ENCODE data around the gene COX6B2.

Gene COX6B2

GRCh38 chr19:55384131-55384919 is 29.8 kb upstream of the COX6B2 start, which contains the start of gene TMEM238:
Gene TMEM238, minus strand, starts transcription at chr19:55384292. Its CDS starts 33 bp downstream, at chr19:55384259.
- Histone ChIP-seq H3K4me3 (peak within 1 kb of the TSS; percentile 91), H3K27ac (peak within 1 kb of the TSS; percentile 94), H3K9ac (ENCODE audit: insufficient read length) (peak within 1 kb of the TSS; percentile 91), H3K9me3 (ENCODE audit: low read depth, low read length) (no peaks in the 10 kb centered on the region), H3K36me3 (ENCODE audit: insufficient read depth, low read length) (peaks cover 30% of the 10 kb centered on the region)
- no peak for DNase-seq (ENCODE audit: low read depth, low spot score)
- TF ChIP-seq EZH2 (IDR thresholded peaks at IDR 0.05) (no peak), POLR2AphosphoS5 (IDR thresholded peaks at IDR 0.05; ENCODE audit: borderline replicate concordance, low read depth, low read length) (no peak), FOXP2 (optimal IDR thresholded peaks at IDR 0.05; ENCODE audit: control extremely low read depth, extremely low read length, insufficient read depth) (no peak)

- H3K27ac ChIP-seq: no peak overlapping the region
These were observed 29.0 kb upstream of the COX6B2 start for GRCh38 chr19:55383279-55384130.

GRCh38 chr19:55382522-55383054 is 28.1 kb upstream of the COX6B2 start:
- Histone ChIP-seq H3K4me3 (no peak overlapping the region), H3K27ac (no peak overlapping the region), H3K36me3 (ENCODE audit: insufficient read depth, low read length) (peaks cover 13% of the 10 kb centered on the region), H3K9ac (ENCODE audit: insufficient read length) (no peak overlapping the region), H3K9me3 (ENCODE audit: low read depth, low read length) (no peaks in the 10 kb centered on the region)
- no peak for DNase-seq (ENCODE audit: low read depth, low spot score)
- TF ChIP-seq EZH2 (IDR thresholded peaks at IDR 0.05): no peak
- TF ChIP-seq POLR2AphosphoS5 (IDR thresholded peaks at IDR 0.05; ENCODE audit: borderline replicate concordance, low read depth, low read length): no peak
- TF ChIP-seq FOXP2 (optimal IDR thresholded peaks at IDR 0.05; ENCODE audit: control extremely low read depth, extremely low read length, insufficient read depth): no peak

More at GRCh38 chr19:55383279-55384130, 29.0 kb upstream of the COX6B2 start:
- Histone ChIP-seq H3K9ac (ENCODE audit: insufficient read length) (no peak overlapping the region), H3K4me3 (no peak overlapping the region), H3K36me3 (ENCODE audit: insufficient read depth, low read length) (peaks cover 22% of the 10 kb centered on the region), H3K9me3 (ENCODE audit: low read depth, low read length) (no peaks in the 10 kb centered on the region)
- TF ChIP-seq FOXP2 (optimal IDR thresholded peaks at IDR 0.05; ENCODE audit: control extremely low read depth, extremely low read length, insufficient read depth): no peak
- TF ChIP-seq POLR2AphosphoS5 (IDR thresholded peaks at IDR 0.05; ENCODE audit: borderline replicate concordance, low read depth, low read length): no peak
- no peak for TF ChIP-seq EZH2 (IDR thresholded peaks at IDR 0.05)
- no peak for DNase-seq (ENCODE audit: low read depth, low spot score)

- Histone ChIP-seq H3K9ac (ENCODE audit: insufficient read length) (no peak overlapping the region), H3K4me3 (no peak overlapping the region), H3K9me3 (ENCODE audit: low read depth, low read length) (no peaks in the 10 kb centered on the region), H3K36me3 (ENCODE audit: insufficient read depth, low read length) (peaks cover 7% of the 10 kb centered on the region), H3K27ac (no peak overlapping the region)
- no peak for TF ChIP-seq FOXP2 (optimal IDR thresholded peaks at IDR 0.05; ENCODE audit: control extremely low read depth, extremely low read length, insufficient read depth)
- TF ChIP-seq POLR2AphosphoS5 (IDR thresholded peaks at IDR 0.05; ENCODE audit: borderline replicate concordance, low read depth, low read length): no peak
- TF ChIP-seq EZH2 (IDR thresholded peaks at IDR 0.05): no peak
- DNase-seq (ENCODE audit: low read depth, low spot score): no peak
These were observed 27.5 kb upstream of the COX6B2 start for GRCh38 chr19:55382013-55382412.

GRCh38 chr19:55379174-55379573 is 24.7 kb upstream of the COX6B2 start:
- no peak for TF ChIP-seq POLR2AphosphoS5 (IDR thresholded peaks at IDR 0.05; ENCODE audit: borderline replicate concordance, low read depth, low read length)
- no peak for TF ChIP-seq FOXP2 (optimal IDR thresholded peaks at IDR 0.05; ENCODE audit: control extremely low read depth, extremely low read length, insufficient read depth)
- TF ChIP-seq EZH2 (IDR thresholded peaks at IDR 0.05): no peak
- no peaks in the 10 kb centered on the region for H3K36me3 ChIP-seq (ENCODE audit: insufficient read depth, low read length)
- no peak overlapping the region for H3K4me3 ChIP-seq
- H3K9me3 ChIP-seq (ENCODE audit: low read depth, low read length): no peaks in the 10 kb centered on the region
- H3K9ac ChIP-seq (ENCODE audit: insufficient read length): no peak overlapping the region
- no peak overlapping the region for H3K27ac ChIP-seq
- no peak for DNase-seq (ENCODE audit: low read depth, low spot score)

- Histone ChIP-seq H3K4me3 (no peak overlapping the region), H3K9ac (ENCODE audit: insufficient read length) (no peak overlapping the region)
- TF ChIP-seq EZH2 (IDR thresholded peaks at IDR 0.05): no peak
- no peak for TF ChIP-seq POLR2AphosphoS5 (IDR thresholded peaks at IDR 0.05; ENCODE audit: borderline replicate concordance, low read depth, low read length)
- no peak for TF ChIP-seq FOXP2 (optimal IDR thresholded peaks at IDR 0.05; ENCODE audit: control extremely low read depth, extremely low read length, insufficient read depth)
These were observed 23.0 kb upstream of the COX6B2 start for GRCh38 chr19:55377356-55378131.

GRCh38 chr19:55376241-55376933 is 21.9 kb upstream of the COX6B2 start, which contains the start of gene TMEM190:
Gene TMEM190, plus strand, starts transcription at chr19:55376826. Its CDS starts 28 bp downstream, at chr19:55376854.
- TF ChIP-seq FOXP2 (optimal IDR thresholded peaks at IDR 0.05; ENCODE audit: control extremely low read depth, extremely low read length, insufficient read depth): no peak
- no peak for TF ChIP-seq EZH2 (IDR thresholded peaks at IDR 0.05)
- TF ChIP-seq POLR2AphosphoS5 (IDR thresholded peaks at IDR 0.05; ENCODE audit: borderline replicate concordance, low read depth, low read length): no peak
- no peak within 1 kb of the TSS for H3K27ac ChIP-seq
- H3K4me3 ChIP-seq: no peak within 1 kb of the TSS
- H3K9me3 ChIP-seq (ENCODE audit: low read depth, low read length): no peaks in the 10 kb centered on the region
- no peak within 1 kb of the TSS for H3K9ac ChIP-seq (ENCODE audit: insufficient read length)
- H3K36me3 ChIP-seq (ENCODE audit: insufficient read depth, low read length): no peaks in the 10 kb centered on the region
- no peak for DNase-seq (ENCODE audit: low read depth, low spot score)

More at GRCh38 chr19:55377356-55378131, 23.0 kb upstream of the COX6B2 start:
- Histone ChIP-seq H3K27ac (no peak overlapping the region), H3K9me3 (ENCODE audit: low read depth, low read length) (no peaks in the 10 kb centered on the region), H3K36me3 (ENCODE audit: insufficient read depth, low read length) (no peaks in the 10 kb centered on the region)
- no peak for DNase-seq (ENCODE audit: low read depth, low spot score)

All from SK-N-MC (cell line).